ENCODE measurements around the gene HPN. TPM values are rescaled to one million over a fixed set of nuclear protein-coding genes. Genes with fewer than 3 reads are reported as not detected.

HPN gene
- total RNA-seq, 2 experiments from 2014 or later = not detected

DNA sequence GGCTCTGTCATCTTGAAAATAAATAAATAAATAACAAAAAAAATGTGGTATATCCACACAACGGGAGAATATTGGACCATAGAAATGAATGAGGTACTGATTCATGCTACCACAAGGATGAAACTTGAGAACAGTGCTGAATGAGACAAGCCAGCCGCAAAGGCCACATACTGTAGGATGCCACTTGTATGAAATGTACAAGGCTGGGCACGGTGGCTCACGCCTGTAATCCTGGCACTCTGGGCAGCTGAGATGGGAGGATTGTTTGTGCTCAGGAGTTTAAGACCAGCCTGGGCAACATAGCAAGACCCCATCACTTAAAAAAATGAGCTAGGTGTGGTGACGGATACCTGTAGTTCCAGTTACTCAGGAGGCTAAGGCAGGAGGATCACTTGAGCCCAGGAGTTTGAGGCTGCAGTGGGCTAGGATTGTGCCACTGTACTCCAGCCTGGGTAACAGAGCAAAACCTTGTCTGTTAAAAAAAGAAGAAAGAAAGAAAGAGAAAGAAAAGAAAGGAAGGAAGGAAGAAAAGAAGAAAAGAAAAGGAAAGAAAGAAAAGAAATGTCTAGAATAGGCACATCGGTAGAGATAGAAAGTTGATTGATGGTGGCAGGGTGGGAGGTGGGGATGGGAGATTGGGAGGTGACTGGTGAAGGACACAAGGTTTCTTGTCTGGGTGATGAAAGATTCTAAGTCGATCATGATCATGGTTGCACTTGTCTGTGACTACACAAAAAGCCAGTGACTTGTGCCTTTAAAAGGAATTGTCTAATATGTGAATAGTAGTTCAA is 20.3 kb downstream of the HPN start:
- no peaks in the 10 kb centered on the region for H3K36me3 Mint-ChIP-seq (ENCODE audit: low read depth)
- Histone ChIP-seq H3K27me3 (ENCODE audit: control insufficient read depth in 1 of 2, insufficient read depth in 2 of 2, low read length in 2 of 2) (no peaks in the 10 kb centered on the region), H3K27ac (ENCODE audit: low read depth in 1 of 2, low read length in 2 of 2) (no peak overlapping the region), H3K4me1 (ENCODE audit: insufficient read depth, low read length) (peaks cover 2% of the 10 kb centered on the region), H3K9me3 (ENCODE audit: control insufficient read depth in 1 of 2, insufficient read depth in 1 of 2, low read length in 2 of 2) (no peaks in the 10 kb centered on the region), H3K36me3 (ENCODE audit: insufficient read depth, low read length) (no peaks in the 10 kb centered on the region), H3K4me3 (ENCODE audit: low read length) (no peak overlapping the region)
- intact Hi-C loops (cut with DNase I, micrococcal nuclease) = no loop called here
- H3K9me3 Mint-ChIP-seq = no peaks in the 10 kb centered on the region
- H3K27me3 Mint-ChIP-seq = peaks cover 2% of the 10 kb centered on the region
- ATAC-seq (ENCODE audit: poor library complexity) (no peak), DNase-seq (no peak)
- no peak overlapping the region for H3K27ac Mint-ChIP-seq
- CTCF ChIA-PET = no interaction called here
- H3K4me3 Mint-ChIP-seq = no peak overlapping the region
- H3K4me1 Mint-ChIP-seq (ENCODE audit: low read depth) = peaks cover 1% of the 10 kb centered on the region
- TF ChIP-seq, protein P1, sequence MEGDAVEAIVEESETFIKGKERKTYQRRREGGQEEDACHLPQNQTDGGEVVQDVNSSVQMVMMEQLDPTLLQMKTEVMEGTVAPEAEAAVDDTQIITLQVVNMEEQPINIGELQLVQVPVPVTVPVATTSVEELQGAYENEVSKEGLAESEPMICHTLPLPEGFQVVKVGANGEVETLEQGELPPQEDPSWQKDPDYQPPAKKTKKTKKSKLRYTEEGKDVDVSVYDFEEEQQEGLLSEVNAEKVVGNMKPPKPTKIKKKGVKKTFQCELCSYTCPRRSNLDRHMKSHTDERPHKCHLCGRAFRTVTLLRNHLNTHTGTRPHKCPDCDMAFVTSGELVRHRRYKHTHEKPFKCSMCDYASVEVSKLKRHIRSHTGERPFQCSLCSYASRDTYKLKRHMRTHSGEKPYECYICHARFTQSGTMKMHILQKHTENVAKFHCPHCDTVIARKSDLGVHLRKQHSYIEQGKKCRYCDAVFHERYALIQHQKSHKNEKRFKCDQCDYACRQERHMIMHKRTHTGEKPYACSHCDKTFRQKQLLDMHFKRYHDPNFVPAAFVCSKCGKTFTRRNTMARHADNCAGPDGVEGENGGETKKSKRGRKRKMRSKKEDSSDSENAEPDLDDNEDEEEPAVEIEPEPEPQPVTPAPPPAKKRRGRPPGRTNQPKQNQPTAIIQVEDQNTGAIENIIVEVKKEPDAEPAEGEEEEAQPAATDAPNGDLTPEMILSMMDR (IDR thresholded peaks at IDR 0.05) = no peak
- POLR2A ChIA-PET = no interaction called here

- Mint-ChIP-seq H3K4me1 (ENCODE audit: low read depth) (peaks cover 8% of the 10 kb centered on the region), H3K9me3 (no peaks in the 10 kb centered on the region), H3K4me3 (no peak overlapping the region), H3K27me3 (no peaks in the 10 kb centered on the region), H3K36me3 (ENCODE audit: low read depth) (no peaks in the 10 kb centered on the region), H3K27ac (no peak overlapping the region)
- intact Hi-C loops (cut with DNase I, micrococcal nuclease) = no loop called here
- ChIA-PET POLR2A (no interaction called here), CTCF (no interaction called here)
- Histone ChIP-seq H3K9me3 (ENCODE audit: control insufficient read depth in 1 of 2, insufficient read depth in 1 of 2, low read length in 2 of 2) (no peaks in the 10 kb centered on the region), H3K4me1 (ENCODE audit: insufficient read depth, low read length) (peaks cover 8% of the 10 kb centered on the region), H3K27me3 (ENCODE audit: control insufficient read depth in 1 of 2, insufficient read depth in 2 of 2, low read length in 2 of 2) (no peaks in the 10 kb centered on the region), H3K27ac (ENCODE audit: low read depth in 1 of 2, low read length in 2 of 2) (no peak overlapping the region), H3K36me3 (ENCODE audit: insufficient read depth, low read length) (no peaks in the 10 kb centered on the region), H3K4me3 (ENCODE audit: low read length) (no peak overlapping the region)
- TF ChIP-seq, protein P1 (IDR thresholded peaks at IDR 0.05) = no peak
- no peak for DNase-seq
- ATAC-seq (ENCODE audit: poor library complexity) = no peak
These were observed 21.4 kb downstream of the HPN start for GRCh38 chr19:35062942-35063341.

DNA sequence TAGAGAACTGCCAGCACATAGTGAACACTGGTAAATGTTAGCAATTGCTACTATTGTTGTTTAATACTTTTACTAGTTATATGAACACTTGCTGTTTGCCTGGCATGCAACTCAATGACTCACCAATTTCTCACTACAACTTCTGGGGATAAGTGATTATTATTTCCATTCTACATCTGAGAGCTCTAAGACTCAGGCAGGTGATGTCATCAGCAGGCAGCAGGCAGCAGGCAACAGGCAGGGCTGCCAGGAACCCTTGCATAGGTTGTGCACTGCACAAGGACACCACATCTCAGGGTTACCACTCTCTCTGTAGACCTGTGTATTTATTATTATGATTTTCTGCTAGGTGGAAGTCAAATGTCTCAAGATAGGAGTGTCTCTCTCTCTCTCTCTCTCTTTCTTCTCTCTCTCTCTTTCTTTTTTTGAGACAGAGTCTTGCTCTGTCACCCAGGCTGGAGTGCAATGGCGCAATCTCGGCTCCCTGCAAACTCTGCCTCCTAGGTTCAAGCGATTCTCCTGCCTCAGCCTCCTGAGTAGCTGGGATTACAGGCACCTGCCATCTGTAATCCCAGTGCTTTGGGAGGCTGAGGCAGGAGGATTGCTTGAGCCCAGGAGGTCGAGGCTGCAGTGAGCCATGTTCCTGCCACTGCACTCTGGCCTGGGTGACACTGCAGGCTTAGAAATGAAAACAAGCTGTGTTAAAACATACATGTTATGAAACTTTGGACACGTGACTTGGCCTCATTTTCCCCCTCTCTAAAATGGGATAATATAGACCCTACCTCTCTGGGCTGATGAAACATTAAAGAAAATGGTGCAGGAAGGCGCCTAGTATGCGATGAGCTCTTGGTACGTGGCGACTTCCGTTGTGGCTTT is 22.7 kb downstream of the HPN start:
- Histone ChIP-seq H3K4me1 (ENCODE audit: insufficient read depth, low read length) (peaks cover 8% of the 10 kb centered on the region), H3K4me3 (ENCODE audit: low read length) (no peak overlapping the region), H3K27ac (ENCODE audit: low read depth in 1 of 2, low read length in 2 of 2) (no peak overlapping the region), H3K9me3 (ENCODE audit: control insufficient read depth in 1 of 2, insufficient read depth in 1 of 2, low read length in 2 of 2) (no peaks in the 10 kb centered on the region), H3K36me3 (ENCODE audit: insufficient read depth, low read length) (no peaks in the 10 kb centered on the region), H3K27me3 (ENCODE audit: control insufficient read depth in 1 of 2, insufficient read depth in 2 of 2, low read length in 2 of 2) (no peaks in the 10 kb centered on the region)
- no peak for DNase-seq
- TF ChIP-seq, protein P1 (IDR thresholded peaks at IDR 0.05) = no peak
- intact Hi-C loops (cut with DNase I, micrococcal nuclease) = no loop called here
- H3K4me1 Mint-ChIP-seq (ENCODE audit: low read depth) = peaks cover 8% of the 10 kb centered on the region
- no peaks in the 10 kb centered on the region for H3K27me3 Mint-ChIP-seq
- no peaks in the 10 kb centered on the region for H3K9me3 Mint-ChIP-seq
- ChIA-PET CTCF (no interaction called here), POLR2A (no interaction called here)
- H3K36me3 Mint-ChIP-seq (ENCODE audit: low read depth) = no peaks in the 10 kb centered on the region
- H3K27ac Mint-ChIP-seq = no peak overlapping the region
- no peak for ATAC-seq (ENCODE audit: poor library complexity)
- H3K4me3 Mint-ChIP-seq = no peak overlapping the region
